Glutamatergic neuron (in vitro differentiated cells): ENCODE results near the gene CTCF. TPM values are rescaled to one million over a fixed set of nuclear protein-coding genes. Genes with fewer than 3 reads are reported as not detected.

Experiments used
- DNase-seq: peaks from one replicate; pipeline ENCODE4 v3.0.0; 2022
- H3K27ac Mint-ChIP-seq: one replicate; pipeline ENCODE4 v1.8.0; 2020; ENCODE audit warnings: mild to moderate bottlenecking, mixed read lengths, inconsistent platforms; ENCODE audit not compliant: unreplicated experiment
- H3K27me3 Mint-ChIP-seq: one replicate; pipeline ENCODE4 v1.8.0; 2020; ENCODE audit warnings: mild to moderate bottlenecking, moderate library complexity, mixed read lengths, inconsistent platforms; ENCODE audit not compliant: unreplicated experiment
- H3K36me3 Mint-ChIP-seq: one replicate; pipeline ENCODE4 v1.8.0; 2020; ENCODE audit warnings: mild to moderate bottlenecking, mixed read lengths, inconsistent platforms; ENCODE audit not compliant: unreplicated experiment
- H3K4me1 Mint-ChIP-seq: one replicate; pipeline ENCODE4 v1.8.0; 2020; ENCODE audit warnings: mild to moderate bottlenecking, low read depth, mixed read lengths, inconsistent platforms; ENCODE audit not compliant: unreplicated experiment
- H3K4me3 Mint-ChIP-seq: one replicate; pipeline ENCODE4 v1.8.0; 2020; ENCODE audit warnings: mild to moderate bottlenecking, mixed read lengths, inconsistent platforms; ENCODE audit not compliant: unreplicated experiment
- H3K9me3 Mint-ChIP-seq: one replicate; pipeline ENCODE4 v1.8.0; 2020; ENCODE audit warnings: mild to moderate bottlenecking, moderate library complexity, mixed read lengths, inconsistent platforms; ENCODE audit not compliant: unreplicated experiment
- CTCF ChIP-seq: fragments of 200-600 bp; sonication (generic); IDR thresholded peaks from one replicate; pipeline ENCODE4 v1.5.0; 2021; ENCODE audit not compliant: partially characterized antibody, unreplicated experiment
- total RNA-seq: library from RNA; stranded (reverse); fragmentation: NEBNext Ultra II Directional; extraction: Animal tissue kit (Norgen Biotek cat#: 25700); gene quantifications from one replicate; pipeline ENCODE4 v1.2.1, GENCODE V29; 2021; ENCODE audit not compliant: unreplicated experiment

Gene CTCF
- total RNA-seq, 1 donor from 2014 or later: 42.8 TPM

GRCh38 chr16:67648764-67649407 lies 86.6 kb downstream of the CTCF start:
- DNase-seq: no peak
- no peak overlapping the region for H3K4me3 Mint-ChIP-seq
- H3K27me3 Mint-ChIP-seq: peaks cover 26% of the 10 kb centered on the region
- no peak for TF ChIP-seq CTCF
- peaks cover 15% of the 10 kb centered on the region for H3K9me3 Mint-ChIP-seq
- peaks cover 11% of the 10 kb centered on the region for H3K36me3 Mint-ChIP-seq
- H3K4me1 Mint-ChIP-seq: peaks cover 2% of the 10 kb centered on the region
- H3K27ac Mint-ChIP-seq: no peak overlapping the region

GRCh38 chr16:67649494-67649931 lies 87.2 kb downstream of the CTCF start:
- H3K36me3 Mint-ChIP-seq: peaks cover 11% of the 10 kb centered on the region
- peaks cover 25% of the 10 kb centered on the region for H3K27me3 Mint-ChIP-seq
- TF ChIP-seq CTCF: no peak
- peaks cover 12% of the 10 kb centered on the region for H3K9me3 Mint-ChIP-seq
- H3K4me3 Mint-ChIP-seq: no peak overlapping the region
- H3K4me1 Mint-ChIP-seq: peaks cover 2% of the 10 kb centered on the region
- DNase-seq: peak; percentile 59
- H3K27ac Mint-ChIP-seq: no peak overlapping the region

DNA sequence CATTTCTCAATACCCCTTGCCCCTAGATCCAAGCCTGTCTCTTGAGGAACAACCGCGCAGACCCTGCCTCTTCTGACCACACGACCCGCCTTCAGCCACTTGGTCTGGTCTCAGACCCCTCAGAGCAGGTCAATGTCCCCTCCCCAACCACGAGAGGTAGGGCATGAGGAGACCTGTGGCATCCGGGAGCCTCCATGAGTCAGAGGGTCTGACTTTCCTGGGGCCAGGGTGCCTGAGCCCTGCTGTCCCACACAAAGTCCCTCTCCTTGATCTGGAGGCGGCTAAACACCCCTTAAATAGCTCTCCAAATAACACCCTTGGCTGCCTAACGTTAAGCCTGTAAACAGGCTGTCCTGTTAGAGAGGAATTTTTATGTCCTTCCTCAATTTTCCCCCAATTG lies 87.7 kb downstream of the CTCF start:
- Mint-ChIP-seq H3K4me1 (peaks cover 2% of the 10 kb centered on the region), H3K27me3 (peaks cover 25% of the 10 kb centered on the region), H3K27ac (no peak overlapping the region), H3K9me3 (peaks cover 11% of the 10 kb centered on the region), H3K36me3 (peaks cover 11% of the 10 kb centered on the region), H3K4me3 (no peak overlapping the region)
- DNase-seq: no peak
- TF ChIP-seq CTCF: no peak

- TF ChIP-seq CTCF: no peak
- peak overlapping the region; percentile 9 for H3K4me3 Mint-ChIP-seq
- H3K9me3 Mint-ChIP-seq: peaks cover 13% of the 10 kb centered on the region
- DNase-seq: no peak
- peaks cover 2% of the 10 kb centered on the region for H3K4me1 Mint-ChIP-seq
- H3K36me3 Mint-ChIP-seq: peaks cover 16% of the 10 kb centered on the region
- peaks cover 31% of the 10 kb centered on the region for H3K27me3 Mint-ChIP-seq
- H3K27ac Mint-ChIP-seq: no peak overlapping the region
Measured at GRCh38 chr16:67651039-67651438, 88.7 kb downstream of the CTCF start.

- Mint-ChIP-seq H3K9me3 (peaks cover 13% of the 10 kb centered on the region), H3K27me3 (peaks cover 28% of the 10 kb centered on the region), H3K27ac (no peak overlapping the region), H3K4me1 (peaks cover 2% of the 10 kb centered on the region), H3K4me3 (peak overlapping the region; percentile 82), H3K36me3 (peaks cover 16% of the 10 kb centered on the region)
- no peak for TF ChIP-seq CTCF
- no peak for DNase-seq
Measured at GRCh38 chr16:67651847-67652246, 89.5 kb downstream of the CTCF start.
